Measurements from ENCODE around the gene DLG1. TPM values are rescaled to one million over a fixed set of nuclear protein-coding genes. Genes with fewer than 3 reads are reported as not detected.

DLG1 gene
- total RNA-seq, 2 experiments from 2014 or later: 48.9 to 95.1 TPM

DNA sequence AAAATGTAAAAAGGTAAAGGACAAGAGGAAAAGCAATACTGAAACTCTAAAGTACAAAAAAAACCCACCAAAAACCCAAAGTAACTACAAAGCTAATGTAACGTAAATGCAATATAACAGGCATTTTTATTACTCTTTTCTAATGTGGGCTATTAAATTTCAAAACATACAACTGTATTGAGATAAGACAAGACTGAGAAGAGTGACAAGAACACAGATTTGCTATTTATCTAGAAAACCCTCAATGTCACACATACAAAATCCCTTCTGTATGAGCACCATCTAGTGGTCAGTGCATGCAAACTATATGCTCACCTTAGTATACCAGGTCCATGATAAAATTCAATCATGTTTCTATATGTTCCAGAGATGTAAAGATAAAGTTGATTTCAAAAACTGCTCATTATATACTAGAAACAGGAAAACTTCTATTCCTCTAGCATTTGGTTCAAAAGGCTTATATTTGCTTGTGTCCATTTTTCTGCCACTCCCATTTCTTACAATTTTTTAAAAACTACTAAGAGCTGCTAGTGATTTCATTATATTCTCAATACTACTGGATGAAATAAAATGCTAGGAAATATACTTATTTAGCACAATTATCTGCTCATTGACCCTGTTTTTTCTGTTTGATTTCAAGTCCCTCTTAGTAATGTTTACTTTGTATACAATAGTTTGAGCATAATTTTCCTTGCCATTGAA is 111.4 kb downstream of the DLG1 start:
- POLR2A ChIA-PET: no interaction called here
- no peak overlapping the region for H2AFZ ChIP-seq (ENCODE audit: low read length)
- TF ChIP-seq EZH2phosphoT487 (IDR thresholded peaks at IDR 0.05; ENCODE audit: borderline replicate concordance, low read depth, low read length): no peak
- TF ChIP-seq, protein P1, sequence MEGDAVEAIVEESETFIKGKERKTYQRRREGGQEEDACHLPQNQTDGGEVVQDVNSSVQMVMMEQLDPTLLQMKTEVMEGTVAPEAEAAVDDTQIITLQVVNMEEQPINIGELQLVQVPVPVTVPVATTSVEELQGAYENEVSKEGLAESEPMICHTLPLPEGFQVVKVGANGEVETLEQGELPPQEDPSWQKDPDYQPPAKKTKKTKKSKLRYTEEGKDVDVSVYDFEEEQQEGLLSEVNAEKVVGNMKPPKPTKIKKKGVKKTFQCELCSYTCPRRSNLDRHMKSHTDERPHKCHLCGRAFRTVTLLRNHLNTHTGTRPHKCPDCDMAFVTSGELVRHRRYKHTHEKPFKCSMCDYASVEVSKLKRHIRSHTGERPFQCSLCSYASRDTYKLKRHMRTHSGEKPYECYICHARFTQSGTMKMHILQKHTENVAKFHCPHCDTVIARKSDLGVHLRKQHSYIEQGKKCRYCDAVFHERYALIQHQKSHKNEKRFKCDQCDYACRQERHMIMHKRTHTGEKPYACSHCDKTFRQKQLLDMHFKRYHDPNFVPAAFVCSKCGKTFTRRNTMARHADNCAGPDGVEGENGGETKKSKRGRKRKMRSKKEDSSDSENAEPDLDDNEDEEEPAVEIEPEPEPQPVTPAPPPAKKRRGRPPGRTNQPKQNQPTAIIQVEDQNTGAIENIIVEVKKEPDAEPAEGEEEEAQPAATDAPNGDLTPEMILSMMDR (conservative IDR thresholded peaks at IDR 0.05; ENCODE audit: low read length): peak; percentile 99
- peaks cover 15% of the 10 kb centered on the region for H3K4me1 ChIP-seq (ENCODE audit: insufficient read depth, low read length, poor library complexity, severe bottlenecking)
- H3K79me2 ChIP-seq (ENCODE audit: insufficient read depth, low read depth, low read length): peaks cover 17% of the 10 kb centered on the region; the same call in 1 of the 2 replicates
- no peak overlapping the region for H3K4me3 ChIP-seq (ENCODE audit: low read depth, low read length, poor library complexity, severe bottlenecking)
- intact Hi-C loops (cut with micrococcal nuclease; ENCODE audit: unreplicated experiment): loop anchor here (1.0 to 2.0 kb wide), 2 partner anchors 184 to 208 kb away; no protein-coding TSS in a partner anchor
- CTCF ChIA-PET (ENCODE audit: unreplicated experiment): no interaction called here
- peaks cover 7% of the 10 kb centered on the region for H4K20me1 ChIP-seq (ENCODE audit: insufficient read depth, low read length)
- H3K36me3 ChIP-seq (ENCODE audit: insufficient read depth, low read length): peaks cover 10% of the 10 kb centered on the region
- H3K4me2 ChIP-seq (ENCODE audit: low read length): no peak overlapping the region
- no peak overlapping the region for H3K27ac ChIP-seq (ENCODE audit: low read depth, low read length, poor library complexity, severe bottlenecking)
- no peaks in the 10 kb centered on the region for H3K9me3 ChIP-seq (ENCODE audit: low read length)
- no TSS peak for BruUV-seq (replicated peaks)
- DNase-seq (ENCODE audit: low spot score): peak; percentile 75
- no peaks in the 10 kb centered on the region for H3K9me2 ChIP-seq (ENCODE audit: insufficient read depth, low read length)

DNA sequence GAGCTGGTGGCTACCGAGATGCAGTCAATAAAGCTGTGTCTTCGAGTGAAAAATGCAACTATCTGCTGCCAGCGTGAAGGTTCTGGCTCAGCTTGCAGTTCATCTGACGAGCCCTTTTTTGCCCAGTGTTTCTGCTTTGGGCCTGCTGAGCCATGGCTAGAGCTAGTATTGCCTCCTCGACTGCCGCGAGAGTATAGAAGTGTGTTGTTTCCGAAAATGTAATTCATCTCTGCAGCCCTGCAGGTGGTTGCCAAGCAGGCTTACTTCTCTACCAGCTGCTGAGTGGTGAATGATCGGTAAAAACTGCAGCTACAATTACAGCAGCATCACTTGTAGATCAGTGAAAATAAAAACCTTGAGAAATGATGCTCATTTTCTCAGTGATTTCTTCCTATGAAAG is 114.8 kb downstream of the DLG1 start:
- Histone ChIP-seq H4K20me1 (ENCODE audit: insufficient read depth, low read length) (peaks cover 10% of the 10 kb centered on the region), H3K9me3 (ENCODE audit: low read length) (no peaks in the 10 kb centered on the region), H2AFZ (ENCODE audit: low read length) (no peak overlapping the region), H3K27ac (ENCODE audit: low read depth, low read length, poor library complexity, severe bottlenecking) (no peak overlapping the region), H3K4me1 (ENCODE audit: insufficient read depth, low read length, poor library complexity, severe bottlenecking) (peaks cover 16% of the 10 kb centered on the region), H3K4me3 (ENCODE audit: low read depth, low read length, poor library complexity, severe bottlenecking) (peak overlapping the region; percentile 3), H3K36me3 (ENCODE audit: insufficient read depth, low read length) (no peaks in the 10 kb centered on the region), H3K79me2 (ENCODE audit: insufficient read depth, low read depth, low read length) (peaks cover 17% of the 10 kb centered on the region; the same call in 1 of the 2 replicates), H3K4me2 (ENCODE audit: low read length) (peak overlapping the region; percentile 57), H3K9me2 (ENCODE audit: insufficient read depth, low read length) (no peaks in the 10 kb centered on the region)
- TF ChIP-seq, protein P1 (conservative IDR thresholded peaks at IDR 0.05; ENCODE audit: low read length): no peak
- TF ChIP-seq EZH2phosphoT487 (IDR thresholded peaks at IDR 0.05; ENCODE audit: borderline replicate concordance, low read depth, low read length): no peak
- POLR2A ChIA-PET: interaction anchor here (0.6 to 2.1 kb wide), 8 partner anchors 9 to 132 kb away, joined by 3 to 9 read pairs (median 4); no protein-coding TSS in a partner anchor
- BruUV-seq (replicated peaks): no TSS peak
- intact Hi-C loops (cut with micrococcal nuclease; ENCODE audit: unreplicated experiment): no loop called here
- CTCF ChIA-PET (ENCODE audit: unreplicated experiment): no interaction called here
- DNase-seq (ENCODE audit: low spot score): peak; percentile 59

DNA sequence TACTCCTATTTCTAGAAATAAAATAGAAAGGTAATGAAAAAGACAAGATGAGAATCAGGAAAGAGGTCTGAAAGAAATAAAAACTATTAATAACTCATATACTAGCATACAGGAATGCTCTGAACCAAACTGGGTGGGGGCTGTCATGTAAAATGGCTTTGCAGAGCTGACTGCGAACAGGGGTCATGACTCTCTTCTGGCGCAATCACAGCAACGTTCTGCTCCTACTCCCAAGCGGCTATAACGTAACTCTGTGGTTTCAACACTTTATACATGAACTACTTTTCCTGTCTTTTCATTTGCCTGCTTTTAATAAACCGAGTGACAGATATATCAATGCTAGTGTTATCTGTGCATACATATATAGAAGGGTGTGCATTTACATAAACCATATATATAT is 116.7 kb downstream of the DLG1 start:
- intact Hi-C loops (cut with micrococcal nuclease; ENCODE audit: unreplicated experiment): no loop called here
- Histone ChIP-seq H3K9me2 (ENCODE audit: insufficient read depth, low read length) (no peaks in the 10 kb centered on the region), H3K4me2 (ENCODE audit: low read length) (no peak overlapping the region), H3K4me3 (ENCODE audit: low read depth, low read length, poor library complexity, severe bottlenecking) (no peak overlapping the region), H2AFZ (ENCODE audit: low read length) (no peak overlapping the region), H3K9me3 (ENCODE audit: low read length) (no peaks in the 10 kb centered on the region), H3K79me2 (ENCODE audit: insufficient read depth, low read depth, low read length) (peaks cover 17% of the 10 kb centered on the region; the same call in 1 of the 2 replicates), H3K4me1 (ENCODE audit: insufficient read depth, low read length, poor library complexity, severe bottlenecking) (peaks cover 16% of the 10 kb centered on the region), H3K36me3 (ENCODE audit: insufficient read depth, low read length) (peaks cover 11% of the 10 kb centered on the region; the same call in 1 of the 2 replicates), H3K27ac (ENCODE audit: low read depth, low read length, poor library complexity, severe bottlenecking) (no peak overlapping the region), H4K20me1 (ENCODE audit: insufficient read depth, low read length) (peaks cover 8% of the 10 kb centered on the region)
- no TSS peak for BruUV-seq (replicated peaks)
- DNase-seq (ENCODE audit: low spot score): no peak
- no peak for TF ChIP-seq EZH2phosphoT487 (IDR thresholded peaks at IDR 0.05; ENCODE audit: borderline replicate concordance, low read depth, low read length)
- TF ChIP-seq, protein P1 (conservative IDR thresholded peaks at IDR 0.05; ENCODE audit: low read length): no peak
- POLR2A ChIA-PET: interaction anchor here (0.7 kb wide), 2 partner anchors 26 to 68 kb away, joined by 3 read pairs; no protein-coding TSS in a partner anchor
- CTCF ChIA-PET (ENCODE audit: unreplicated experiment): no interaction called here
